Rectal smooth muscle tissue (tissue), 1 donor: ENCODE measurements around the gene THOC6.

Experiments used
- H3K27ac ChIP-seq: one replicate; pipeline ENCODE4 v1.7.0; 2013; ENCODE audit warnings: low read depth, low read length, inconsistent platforms
- H3K27me3 ChIP-seq: one replicate; pipeline ENCODE4 v1.7.0; 2013; ENCODE audit warnings: low read length; ENCODE audit not compliant: control insufficient read depth, insufficient read depth
- H3K36me3 ChIP-seq: one replicate; pipeline ENCODE4 v1.7.0; 2013; ENCODE audit warnings: low read length; ENCODE audit not compliant: control insufficient read depth, insufficient read depth
- H3K4me1 ChIP-seq: one replicate; pipeline ENCODE4 v1.7.0; 2013; ENCODE audit warnings: low read length; ENCODE audit not compliant: control insufficient read depth, insufficient read depth
- H3K4me3 ChIP-seq: one replicate; pipeline ENCODE4 v1.7.0; 2013; ENCODE audit warnings: low read length
- H3K9ac ChIP-seq: one replicate; pipeline ENCODE4 v1.7.0; 2013; ENCODE audit warnings: low read length

The THOC6 gene

GRCh38 chr16:2983706-2984136 is 40.1 kb upstream of the THOC6 start:
- Histone ChIP-seq H3K4me1 (peaks cover 2% of the 10 kb centered on the region), H3K27ac (no peak overlapping the region), H3K27me3 (no peaks in the 10 kb centered on the region), H3K9ac (no peak overlapping the region), H3K4me3 (peak overlapping the region; percentile 27), H3K36me3 (no peaks in the 10 kb centered on the region)

- Histone ChIP-seq H3K36me3 (no peaks in the 10 kb centered on the region), H3K9ac (no peak overlapping the region), H3K27ac (no peak overlapping the region)
Measured at GRCh38 chr16:2985462-2985861, 38.4 kb upstream of the THOC6 start.

GRCh38 chr16:2985893-2986355 is 37.9 kb upstream of the THOC6 start:
- Histone ChIP-seq H3K27me3 (no peaks in the 10 kb centered on the region), H3K4me3 (no peak overlapping the region), H3K36me3 (no peaks in the 10 kb centered on the region), H3K27ac (no peak overlapping the region), H3K4me1 (no peaks in the 10 kb centered on the region), H3K9ac (no peak overlapping the region)

More at GRCh38 chr16:2985462-2985861, 38.4 kb upstream of the THOC6 start:
- H3K27me3 ChIP-seq, result no peaks in the 10 kb centered on the region
- no peak overlapping the region for H3K4me3 ChIP-seq
- H3K4me1 ChIP-seq, result no peaks in the 10 kb centered on the region

DNA sequence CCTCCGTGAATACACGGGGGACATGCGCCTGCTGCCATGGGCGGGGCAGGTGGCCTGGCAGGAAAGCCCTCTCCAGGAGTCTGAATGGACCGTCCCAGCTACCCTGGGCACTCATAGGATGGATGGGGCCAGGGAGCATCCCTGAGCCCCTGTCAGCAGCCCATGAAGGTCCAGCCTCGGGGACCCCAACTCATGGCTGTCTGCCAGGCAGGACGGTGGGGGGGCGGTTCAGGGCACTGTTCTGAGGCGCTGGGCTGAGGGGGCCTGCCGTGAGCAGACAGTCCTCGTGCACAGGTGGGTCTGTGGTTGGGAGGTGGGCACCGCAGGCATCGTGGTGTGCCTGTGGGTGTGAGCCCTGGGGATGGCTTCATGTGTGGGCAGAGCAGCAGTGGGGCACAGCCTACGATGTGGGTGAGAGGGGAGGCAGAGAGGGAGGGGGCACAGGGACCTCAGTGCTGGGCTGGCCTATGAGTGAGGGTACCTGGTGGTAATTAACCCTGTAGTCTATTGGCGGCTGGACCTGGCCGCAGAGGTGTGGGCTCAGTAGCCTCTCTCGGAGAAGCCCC is 37.1 kb upstream of the THOC6 start:
- H3K27ac ChIP-seq, result no peak overlapping the region
- H3K4me1 ChIP-seq, result no peaks in the 10 kb centered on the region
- H3K36me3 ChIP-seq, result no peaks in the 10 kb centered on the region
- H3K27me3 ChIP-seq, result no peaks in the 10 kb centered on the region
- no peak overlapping the region for H3K9ac ChIP-seq
- no peak overlapping the region for H3K4me3 ChIP-seq

GRCh38 chr16:2987286-2987685 is 36.5 kb upstream of the THOC6 start:
- Histone ChIP-seq H3K9ac (no peak overlapping the region), H3K36me3 (no peaks in the 10 kb centered on the region), H3K4me3 (no peak overlapping the region), H3K27ac (no peak overlapping the region), H3K27me3 (no peaks in the 10 kb centered on the region), H3K4me1 (no peaks in the 10 kb centered on the region)

DNA sequence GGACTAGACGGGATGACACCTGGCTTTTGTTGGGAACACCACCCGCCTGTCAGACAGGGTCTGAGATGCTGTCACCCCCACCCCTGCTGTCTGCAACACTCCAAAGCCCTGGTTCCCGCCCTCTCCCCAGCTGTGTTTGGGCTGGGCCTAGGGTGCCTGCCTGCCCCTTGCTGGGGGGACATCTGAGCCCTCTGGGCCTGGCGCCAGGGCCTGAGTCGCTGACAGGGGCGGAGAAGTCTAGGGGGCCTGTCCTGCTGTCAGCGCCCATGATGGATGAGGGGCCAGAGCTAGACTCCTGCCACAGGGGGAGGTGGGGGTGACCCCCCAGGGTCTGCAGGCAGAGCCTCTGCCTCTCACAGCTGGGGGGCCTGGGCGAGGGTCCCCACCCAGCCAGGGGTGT is 36.0 kb upstream of the THOC6 start:
- H3K27ac ChIP-seq, result no peak overlapping the region
- no peaks in the 10 kb centered on the region for H3K4me1 ChIP-seq
- H3K4me3 ChIP-seq, result no peak overlapping the region

GRCh38 chr16:2988590-2989099 is 35.2 kb upstream of the THOC6 start:
- no peak overlapping the region for H3K4me3 ChIP-seq
- H3K27me3 ChIP-seq, result no peaks in the 10 kb centered on the region
- H3K27ac ChIP-seq, result no peak overlapping the region
- H3K9ac ChIP-seq, result no peak overlapping the region
- H3K4me1 ChIP-seq, result no peaks in the 10 kb centered on the region
- no peaks in the 10 kb centered on the region for H3K36me3 ChIP-seq

More for the DNA sequence above, 36.0 kb upstream of the THOC6 start:
- Histone ChIP-seq H3K27me3 (no peaks in the 10 kb centered on the region), H3K36me3 (no peaks in the 10 kb centered on the region), H3K9ac (no peak overlapping the region)

DNA sequence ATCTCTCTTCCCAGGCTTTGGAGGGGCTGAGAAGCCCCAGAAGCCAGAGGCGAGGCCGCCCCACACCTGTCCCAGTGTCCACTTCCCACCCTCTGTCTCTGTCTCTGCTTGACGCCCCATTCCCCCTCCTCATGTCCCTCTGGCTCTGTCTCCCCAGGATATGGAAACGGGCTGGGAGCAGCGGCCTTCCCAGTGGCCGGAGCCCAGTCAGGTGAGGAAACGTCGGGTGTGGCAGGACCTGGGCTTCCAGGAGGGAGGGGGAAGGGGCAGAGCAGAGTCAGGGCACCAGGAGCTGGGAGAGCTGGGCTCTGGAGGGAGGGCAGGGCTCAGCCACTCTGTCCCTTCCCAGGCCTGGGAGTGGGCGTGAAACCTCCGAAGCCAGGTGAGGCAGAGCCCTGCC is 32.9 kb upstream of the THOC6 start:
- no peak overlapping the region for H3K4me3 ChIP-seq
- H3K27ac ChIP-seq, result no peak overlapping the region
- H3K36me3 ChIP-seq, result no peaks in the 10 kb centered on the region
- H3K9ac ChIP-seq, result no peak overlapping the region
- H3K4me1 ChIP-seq, result no peaks in the 10 kb centered on the region
- no peaks in the 10 kb centered on the region for H3K27me3 ChIP-seq

DNA sequence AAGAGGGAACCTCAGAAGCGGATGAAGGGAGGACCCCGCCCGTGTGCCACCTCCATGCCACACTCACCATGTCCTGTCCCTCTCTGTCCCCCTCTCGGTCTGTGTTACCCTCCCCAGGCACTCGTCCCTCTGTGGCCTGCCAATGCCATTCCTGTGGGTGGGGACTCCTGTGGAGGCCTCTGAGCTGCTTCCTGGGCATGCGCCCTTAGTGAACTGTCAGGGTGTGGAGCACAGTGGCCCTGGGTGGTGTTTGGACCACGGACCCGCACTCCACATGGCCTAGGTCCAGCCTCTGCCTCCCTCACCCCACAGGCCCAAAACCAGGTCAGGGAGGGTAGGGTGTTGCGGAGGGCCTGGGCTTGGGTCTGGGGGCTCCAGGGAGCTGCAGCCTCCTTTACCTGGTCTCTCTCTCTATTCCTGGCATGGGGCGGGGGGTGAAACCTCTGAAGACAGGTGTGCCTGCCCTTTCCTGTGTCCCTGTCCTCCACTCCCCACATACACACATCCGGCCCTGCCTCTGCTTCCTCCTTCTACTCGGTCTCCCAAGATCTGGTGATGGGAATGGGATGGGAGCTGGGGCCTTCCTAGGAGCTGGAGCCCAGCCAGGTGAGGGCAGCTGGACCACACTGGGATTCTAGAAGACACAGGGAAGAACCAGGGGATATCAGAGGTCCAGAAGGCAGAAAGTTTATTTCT is 32.1 kb upstream of the THOC6 start:
- no peak overlapping the region for H3K27ac ChIP-seq
- H3K4me1 ChIP-seq, result no peaks in the 10 kb centered on the region
- no peaks in the 10 kb centered on the region for H3K36me3 ChIP-seq
- H3K27me3 ChIP-seq, result no peaks in the 10 kb centered on the region
- H3K9ac ChIP-seq, result no peak overlapping the region
- H3K4me3 ChIP-seq, result no peak overlapping the region

- H3K4me3 ChIP-seq, result no peak overlapping the region
- no peaks in the 10 kb centered on the region for H3K4me1 ChIP-seq
- H3K9ac ChIP-seq, result no peak overlapping the region
- H3K36me3 ChIP-seq, result no peaks in the 10 kb centered on the region
- no peak overlapping the region for H3K27ac ChIP-seq
- no peaks in the 10 kb centered on the region for H3K27me3 ChIP-seq
Measured at GRCh38 chr16:2992383-2993081, 31.3 kb upstream of the THOC6 start.

- Histone ChIP-seq H3K36me3 (no peaks in the 10 kb centered on the region), H3K4me1 (no peaks in the 10 kb centered on the region), H3K27me3 (peaks cover 3% of the 10 kb centered on the region), H3K27ac (no peak overlapping the region), H3K4me3 (no peak overlapping the region), H3K9ac (no peak overlapping the region)
Measured at GRCh38 chr16:2996298-2996697, 27.5 kb upstream of the THOC6 start.

GRCh38 chr16:2999929-3000328 is 23.9 kb upstream of the THOC6 start:
- Histone ChIP-seq H3K27me3 (peaks cover 3% of the 10 kb centered on the region), H3K4me3 (no peak overlapping the region), H3K4me1 (no peaks in the 10 kb centered on the region), H3K27ac (no peak overlapping the region), H3K9ac (no peak overlapping the region), H3K36me3 (no peaks in the 10 kb centered on the region)
